Ascending aorta (tissue), 2 donors: ENCODE results near the gene KCNAB1. TPM values are rescaled to one million over a fixed set of nuclear protein-coding genes. Genes with fewer than 3 reads are reported as not detected.
A peak's percentile ranks its signal among the peaks of the same experiment; 100 is the strongest.

Source experiments
- DNase-seq, 2 donors: peaks; one replicate each; pipeline ENCODE4 v3.0.0-alpha.2; 2019; ENCODE audit warnings: low spot score in 2 of 2
- H3K27ac ChIP-seq, 2 donors: fragments of 200-600 bp; sonication (generic); one replicate each; pipeline ENCODE4 v1.5.1; 2016 to 2017; ENCODE audit warnings: mild to moderate bottlenecking in 1 of 2
- H3K27me3 ChIP-seq: fragments of 200-600 bp; sonication (generic); one replicate; pipeline ENCODE4 v1.5.1; 2017
- H3K36me3 ChIP-seq, 2 donors: fragments of 200-600 bp; sonication (generic); one replicate each; pipeline ENCODE4 v1.5.1; 2016
- H3K4me1 ChIP-seq, 2 donors: fragments of 200-600 bp; sonication (generic); one replicate each; pipeline ENCODE4 v1.5.1; 2016 to 2017; ENCODE audit warnings: mild to moderate bottlenecking in 1 of 2
- H3K4me3 ChIP-seq, 2 donors: fragments of 200-600 bp; sonication (generic); one replicate each; pipeline ENCODE4 v1.5.1; 2016 to 2017; ENCODE audit warnings: mild to moderate bottlenecking in 1 of 2
- H3K9me3 ChIP-seq, 2 donors: fragments of 200-600 bp; sonication (generic); one replicate each; pipeline ENCODE4 v1.5.1; 2016
- intact Hi-C: fragments of 100-400 bp; cut with DNase I; formaldehyde crosslinking; loops from one replicate; pipeline ENCODE4 v1.15.1; 2023
- total RNA-seq: library from RNA; depleted of rRNA; stranded (reverse); fragments of >200 nt; gene quantifications from one replicate; pipeline ENCODE4 v1.1.0, GENCODE V29; 2016
- TF ChIP-seq, protein P1 (sequence below), 3 experiments: fragments of 200-600 bp in 2 of 3; fragments of 450-650 bp in 1 of 3; sonication (generic) in 2 of 3; IDR thresholded peaks; one replicate each; pipeline ENCODE4 v1.5.1; 2016 to 2019; ENCODE audit warnings: antibody characterized with exemption in 3 of 3, mild to moderate bottlenecking in 1 of 3, moderate library complexity in 1 of 3

The KCNAB1 gene
- total RNA-seq, 1 donor from 2014 or later = 15.1 TPM

DNA sequence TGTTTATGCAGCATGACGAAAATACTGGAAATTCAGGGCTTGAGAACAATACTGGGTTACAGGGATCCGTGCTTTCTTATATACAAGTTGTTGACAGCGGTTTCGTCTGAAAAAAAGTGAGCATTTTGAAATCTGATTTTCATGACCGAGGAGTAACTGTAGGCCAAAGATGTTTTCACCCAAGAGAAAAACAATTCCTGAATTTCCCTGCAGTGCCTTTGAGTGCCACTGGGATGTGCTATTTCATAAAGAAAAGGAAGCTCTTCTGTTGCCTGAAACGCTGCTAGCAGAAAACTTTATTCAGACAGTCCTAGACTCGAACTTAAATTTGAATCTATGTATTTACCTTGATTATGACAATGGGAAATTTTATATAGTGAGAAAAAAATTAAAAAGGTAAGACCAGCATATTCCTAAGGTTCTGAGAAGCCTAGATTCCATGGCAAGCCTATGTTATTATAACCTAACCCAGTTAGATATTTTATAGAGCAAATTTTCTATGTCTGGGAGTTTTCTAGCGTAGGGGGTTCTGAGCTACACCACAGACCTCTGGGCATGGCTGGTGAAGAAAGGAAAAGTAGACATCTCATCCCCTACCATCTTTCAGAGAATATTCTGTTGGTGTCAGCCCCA lies 30.2 kb downstream of the KCNAB1 start:
- H3K27ac ChIP-seq = peak overlapping the region; percentile 76 to 77
- intact Hi-C loops = loop anchor here (1.0 to 5.0 kb wide), 6 partner anchors 106 to 982 kb away; no protein-coding TSS in a partner anchor
- no peaks in the 10 kb centered on the region for H3K27me3 ChIP-seq
- TF ChIP-seq, protein P1, sequence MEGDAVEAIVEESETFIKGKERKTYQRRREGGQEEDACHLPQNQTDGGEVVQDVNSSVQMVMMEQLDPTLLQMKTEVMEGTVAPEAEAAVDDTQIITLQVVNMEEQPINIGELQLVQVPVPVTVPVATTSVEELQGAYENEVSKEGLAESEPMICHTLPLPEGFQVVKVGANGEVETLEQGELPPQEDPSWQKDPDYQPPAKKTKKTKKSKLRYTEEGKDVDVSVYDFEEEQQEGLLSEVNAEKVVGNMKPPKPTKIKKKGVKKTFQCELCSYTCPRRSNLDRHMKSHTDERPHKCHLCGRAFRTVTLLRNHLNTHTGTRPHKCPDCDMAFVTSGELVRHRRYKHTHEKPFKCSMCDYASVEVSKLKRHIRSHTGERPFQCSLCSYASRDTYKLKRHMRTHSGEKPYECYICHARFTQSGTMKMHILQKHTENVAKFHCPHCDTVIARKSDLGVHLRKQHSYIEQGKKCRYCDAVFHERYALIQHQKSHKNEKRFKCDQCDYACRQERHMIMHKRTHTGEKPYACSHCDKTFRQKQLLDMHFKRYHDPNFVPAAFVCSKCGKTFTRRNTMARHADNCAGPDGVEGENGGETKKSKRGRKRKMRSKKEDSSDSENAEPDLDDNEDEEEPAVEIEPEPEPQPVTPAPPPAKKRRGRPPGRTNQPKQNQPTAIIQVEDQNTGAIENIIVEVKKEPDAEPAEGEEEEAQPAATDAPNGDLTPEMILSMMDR (IDR thresholded peaks at IDR 0.05) = peak; percentile 72 to 88 (median 82)
- no peak overlapping the region for H3K4me3 ChIP-seq
- H3K4me1 ChIP-seq = peaks cover 11 to 22% of the 10 kb centered on the region in 2 donors
- DNase-seq = peak in 1 of 2 donors; percentile 77
- H3K9me3 ChIP-seq = no peaks in the 10 kb centered on the region
- no peaks in the 10 kb centered on the region for H3K36me3 ChIP-seq

DNA sequence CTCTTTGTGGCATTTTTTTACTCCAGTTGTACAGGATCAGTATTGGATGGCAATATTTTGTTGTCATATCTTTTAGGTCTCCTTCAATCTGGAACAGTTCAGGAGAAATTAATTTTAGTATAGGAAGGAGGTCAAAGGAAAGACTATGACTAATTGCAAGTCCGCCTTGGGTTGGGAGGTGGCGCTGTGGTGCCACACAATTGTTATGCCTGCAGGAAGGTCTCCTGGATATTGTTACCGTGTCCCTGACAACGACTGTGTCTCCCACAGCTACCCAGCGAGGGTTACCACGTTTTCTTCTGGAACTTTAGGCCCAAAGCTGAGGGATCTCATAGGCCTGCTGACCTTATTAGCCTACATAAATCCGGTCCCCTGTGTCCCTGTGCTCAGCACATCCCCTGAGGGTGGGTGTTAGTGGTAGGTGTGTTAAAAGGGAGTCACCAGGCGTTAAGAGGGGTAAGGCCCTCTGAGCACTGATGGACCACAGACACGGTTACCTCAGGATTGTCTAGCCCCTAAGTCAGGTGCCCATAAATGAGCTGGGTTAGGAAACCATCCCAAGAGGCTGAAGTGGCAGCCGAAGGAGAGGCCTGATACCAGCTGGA lies 31.5 kb downstream of the KCNAB1 start:
- DNase-seq = peak in 1 of 2 donors; percentile 87
- H3K27ac ChIP-seq = peak overlapping the region; percentile 27 to 45
- intact Hi-C loops = loop anchor here (1.0 to 5.0 kb wide), 6 partner anchors 107 to 980 kb away; no protein-coding TSS in a partner anchor
- TF ChIP-seq, protein P1 (IDR thresholded peaks at IDR 0.05) = peak; percentile 70 to 85 (median 74)
- H3K27me3 ChIP-seq = no peaks in the 10 kb centered on the region
- H3K4me3 ChIP-seq = no peak overlapping the region
- no peaks in the 10 kb centered on the region for H3K36me3 ChIP-seq
- H3K9me3 ChIP-seq = no peaks in the 10 kb centered on the region
- H3K4me1 ChIP-seq = peaks cover 11 to 22% of the 10 kb centered on the region in 2 donors

DNA sequence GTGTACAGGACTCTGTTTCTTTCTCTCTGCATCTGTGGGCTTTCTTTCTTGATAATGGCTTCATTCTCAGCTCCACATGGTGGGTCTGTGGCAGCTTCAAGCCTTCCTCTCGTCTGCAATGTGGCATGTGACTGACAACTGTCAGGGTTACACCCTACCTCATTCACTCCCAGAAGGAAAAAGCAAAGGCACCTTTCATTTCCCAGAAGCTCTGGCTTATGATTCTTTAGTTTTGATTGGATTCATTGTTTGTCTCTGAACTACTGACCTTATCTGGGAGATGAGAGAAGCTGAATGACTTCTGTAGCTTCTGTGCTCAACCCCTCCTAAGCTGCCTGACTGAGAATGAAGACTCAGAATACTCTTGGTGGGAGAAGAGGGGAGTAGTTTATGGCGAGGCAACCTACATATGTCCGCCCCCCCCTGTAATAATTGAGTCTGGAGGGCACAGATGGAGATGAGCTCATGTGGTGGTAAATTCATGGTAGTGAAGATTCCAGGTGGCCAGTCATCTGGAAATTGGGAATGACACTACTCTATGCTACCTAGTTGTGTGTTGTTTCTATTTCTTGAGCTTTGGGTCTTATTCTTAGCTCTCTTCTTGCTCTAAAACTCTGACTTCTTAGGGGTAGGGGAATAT lies 38.4 kb downstream of the KCNAB1 start:
- peaks cover 0 to 10% of the 10 kb centered on the region in 2 donors for H3K4me1 ChIP-seq
- TF ChIP-seq, protein P1 (IDR thresholded peaks at IDR 0.05) = no peak
- no peak overlapping the region for H3K4me3 ChIP-seq
- no peaks in the 10 kb centered on the region for H3K27me3 ChIP-seq
- intact Hi-C loops = no loop called here
- H3K27ac ChIP-seq = no peak overlapping the region
- no peaks in the 10 kb centered on the region for H3K9me3 ChIP-seq
- DNase-seq = no peak
- H3K36me3 ChIP-seq = no peaks in the 10 kb centered on the region

DNA sequence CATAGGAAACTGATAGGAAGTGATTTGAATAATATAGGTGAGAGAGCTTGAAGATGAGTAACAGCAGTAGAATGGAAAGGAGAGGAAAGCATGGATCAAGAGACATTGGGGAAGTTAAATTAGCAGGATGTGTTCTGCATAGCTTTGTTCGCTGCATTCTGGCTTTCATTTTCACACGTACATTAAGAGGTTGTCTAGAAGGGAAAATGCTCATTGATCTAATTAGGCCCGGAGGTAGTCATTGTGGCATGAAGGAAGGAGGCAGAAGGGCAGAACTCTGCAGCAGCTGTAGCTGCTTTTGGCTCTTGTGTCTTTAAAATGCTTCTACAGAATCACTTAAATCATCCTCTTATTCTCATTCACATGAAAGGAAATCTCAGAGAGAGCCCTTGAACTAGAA lies 40.3 kb downstream of the KCNAB1 start:
- H3K27ac ChIP-seq = no peak overlapping the region
- no peaks in the 10 kb centered on the region for H3K36me3 ChIP-seq
- TF ChIP-seq, protein P1 (IDR thresholded peaks at IDR 0.05) = no peak
- H3K9me3 ChIP-seq = no peaks in the 10 kb centered on the region
- peaks cover 0 to 10% of the 10 kb centered on the region in 2 donors for H3K4me1 ChIP-seq
- intact Hi-C loops = no loop called here
- no peak for DNase-seq
- peak overlapping the region; percentile 11 to 24 for H3K4me3 ChIP-seq
- no peaks in the 10 kb centered on the region for H3K27me3 ChIP-seq

DNA sequence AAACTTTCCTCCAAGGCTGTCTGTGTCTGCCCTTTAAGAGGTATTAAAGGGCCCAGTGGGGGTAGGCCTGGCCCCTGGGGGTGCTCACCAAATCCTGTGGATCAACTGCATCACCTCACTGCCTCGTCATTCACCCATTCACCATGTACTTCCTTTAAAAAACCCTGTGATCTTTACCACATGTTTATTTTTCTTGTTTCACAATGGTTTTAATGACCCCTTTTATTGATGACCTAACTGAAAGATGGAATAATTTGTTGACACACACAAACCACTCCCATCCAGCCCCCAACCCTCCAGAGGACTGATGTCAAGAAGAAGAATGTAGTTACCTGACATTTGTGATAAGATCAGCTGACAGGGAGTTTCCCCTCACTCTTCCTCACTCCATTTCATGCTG lies 40.8 kb downstream of the KCNAB1 start:
- intact Hi-C loops = no loop called here
- TF ChIP-seq, protein P1 (IDR thresholded peaks at IDR 0.05) = no peak
- no peak for DNase-seq
- H3K9me3 ChIP-seq = no peaks in the 10 kb centered on the region
- H3K4me3 ChIP-seq = no peak overlapping the region
- no peak overlapping the region for H3K27ac ChIP-seq
- H3K27me3 ChIP-seq = no peaks in the 10 kb centered on the region
- H3K36me3 ChIP-seq = no peaks in the 10 kb centered on the region
- peaks cover 0 to 10% of the 10 kb centered on the region in 2 donors for H3K4me1 ChIP-seq
